Heart left ventricle (tissue), 16 donors: ENCODE results near the gene KCTD21. TPM values are rescaled to one million over a fixed set of nuclear protein-coding genes. Genes with fewer than 3 reads are reported as not detected.

ENCODE experiments used
- ATAC-seq, 4 donors: fragments of 200-7000 bp; cut with Tn5 transposase; one replicate each; pipeline ENCODE4 v1.9.1; 2020 to 2022; ENCODE audit warnings: moderate library complexity in 4 of 4, mild to moderate bottlenecking in 3 of 4, moderate number of reproducible peaks in 1 of 4
- DNase-seq, 5 donors: peaks; one replicate each; pipeline ENCODE4 v3.0.0-alpha.2; 2020
- H3K27ac ChIP-seq, 12 donors: fragments of 200-600 bp; sonication (generic) in 4 of 12; one replicate each; pipeline versions ENCODE4 v1.5.0 to v1.8.0; 2016 to 2022; ENCODE audit warnings: mild to moderate bottlenecking in 2 of 12
- H3K27me3 ChIP-seq, 9 donors: fragments of 200-600 bp; sonication (generic) in 2 of 9; one replicate each; pipeline versions ENCODE4 v1.5.1 to v1.8.0; 2016 to 2022; ENCODE audit warnings: mild to moderate bottlenecking in 3 of 9
- H3K36me3 ChIP-seq, 9 donors: fragments of 200-600 bp; sonication (generic) in 2 of 9; one replicate each; pipeline versions ENCODE4 v1.5.0 to v1.8.0; 2018 to 2022; ENCODE audit warnings: mild to moderate bottlenecking in 2 of 9
- H3K4me1 ChIP-seq, 12 donors: fragments of 200-600 bp; sonication (generic) in 4 of 12; one replicate each; pipeline versions ENCODE4 v1.5.0 to v1.8.0; 2016 to 2022; ENCODE audit warnings: mild to moderate bottlenecking in 3 of 12
- H3K4me3 ChIP-seq, 12 donors: fragments of 200-600 bp; sonication (generic) in 4 of 12; one replicate each; pipeline versions ENCODE4 v1.5.0 to v1.8.0; 2017 to 2022; ENCODE audit warnings: mild to moderate bottlenecking in 9 of 12, moderate library complexity in 4 of 12
- H3K9me3 ChIP-seq, 12 donors: fragments of 200-600 bp; sonication (generic) in 4 of 12; one replicate each; pipeline versions ENCODE4 v1.5.0 to v1.8.0; 2016 to 2022; ENCODE audit warnings: mild to moderate bottlenecking in 1 of 12
- POLR2A ChIP-seq, 2 donors: fragments of 450-650 bp; IDR thresholded peaks; one replicate each; pipeline ENCODE4 v1.6.1; 2017; ENCODE audit warnings: antibody characterized with exemption in 2 of 2, mild to moderate bottlenecking in 2 of 2, moderate library complexity in 2 of 2
- WGBS, 4 donors: extraction: QIAGEN DNeasy Blood & Tissue Kit in 2 of 4; methylation state at CpG; one replicate each; pipeline versions ENCODE4 v1.1.5 to v1.1.7; 2013 to 2018; 5-methylcytosine and 5-hydroxymethylcytosine counted together
- intact Hi-C, 10 donors: fragments of 100-400 bp; cut with DNase I; formaldehyde crosslinking; loops; one replicate each; pipeline versions ENCODE4 v1.11.1 to v1.14.2; 2022
- polyA plus RNA-seq, 2 donors: library from polyadenylated mRNA; stranded (reverse); fragments of 200-250 nt; gene quantifications; one replicate each; pipeline ENCODE4 v1.2.3, GENCODE V29; 2013
- total RNA-seq, 9 donors: library from RNA; depleted of rRNA in 2 of 9; stranded (reverse); fragments of >200 nt in 2 of 9; fragmentation: NEBNext Ultra II Directional in 3 of 9; extraction: Animal tissue kit (Norgen Biotek cat#: 25700) in 3 of 9; gene quantifications; one replicate each; pipeline versions ENCODE4 v1.1.0 to v1.2.4, GENCODE V29; 2016 to 2023
- TF ChIP-seq, protein P1 (sequence below), 12 donors: fragments of 200-600 bp; sonication (generic) in 4 of 12; IDR thresholded peaks; one replicate each; pipeline versions ENCODE4 v1.5.0 to v1.8.0; 2018 to 2022; ENCODE audit warnings: antibody characterized with exemption in 12 of 12, mild to moderate bottlenecking in 5 of 12
- donor health status: ischemic (EF 13 %, LVEDD 7.1; RV severe dilation, severe dysfunction).
- donor health status: healthy with polysubstance abuse.
- donor health status: DM: no; HTN: yes; CAD: no.
- donor health status: DM: no; HTN: no; CAD: no.
- donor health status: ischemic (EF 25% LVEDD 6.9; RV normal size, moderate dysfunction).
- donor health status: ischemic (EF 25% LVEDD 5.7; RV mildly dilated, moderate dysfunction).
- donor health status: healthy.
- donor health status: DM: yes; HTN: yes; CAD: no.
- donor health status: ischemic (EF 35%, LVEDD 5.7; RV mildly dilated, moderate dysfunction).
- donor health status: nonischemic (EF 11% LVEDD 7.7; RV severe dilation, severe dysfunction).
- donor health status: DM: yes; HTN: yes; CAD: no.
- donor health status: PGD.
- donor health status: ischemic (EF 29% LVEDD 5.4; RV normal size, mild dysfunction).
- donor health status: nonischemic (EF 23%, LVEDD 6.1; RV moderate dilation, normal function).

Gene KCTD21
- total and polyA plus RNA-seq, 11 donors: 3.4 to 10.9 (median 7.2) TPM

DNA sequence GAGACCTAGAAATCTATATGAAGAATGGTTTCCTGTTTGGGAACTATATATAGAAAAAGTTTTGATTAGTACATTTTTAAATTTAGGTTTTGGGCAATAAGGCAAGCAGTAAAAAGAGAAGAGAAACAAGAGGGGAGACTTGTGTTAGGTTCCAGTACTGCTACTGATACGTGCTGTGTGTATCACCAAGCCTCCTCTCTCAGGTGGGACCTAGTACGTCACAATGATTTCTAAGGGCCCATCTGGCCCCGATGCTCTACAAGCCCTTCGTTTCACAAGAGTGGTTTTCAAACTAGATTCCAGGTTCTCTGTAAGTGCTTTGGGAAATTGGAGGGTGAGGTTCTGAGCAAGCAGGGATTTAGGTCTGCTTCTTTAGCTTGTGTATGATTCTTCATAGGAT lies 39.5 kb upstream of the KCTD21 start:
- TF ChIP-seq POLR2A (IDR thresholded peaks at IDR 0.05): no peak
- 87 to 95% (median 92%) methylated on average over 4 of the region's 4 CpGs for WGBS, 4 donors
- intact Hi-C loops: loop anchor here (1.0 to 5.0 kb wide), 10 partner anchors 189 to 339 kb away; partner anchors contain the start of gene GAB2 (in 5 of the 10)
- Histone ChIP-seq H3K36me3 (peaks cover 0 to 41% (median 38%) of the 10 kb centered on the region in 9 donors), H3K9me3 (no peaks in the 10 kb centered on the region), H3K27me3 (no peaks in the 10 kb centered on the region), H3K4me1 (peaks cover 0 to 39% (median 21%) of the 10 kb centered on the region in 12 donors), H3K4me3 (no peak overlapping the region), H3K27ac (no peak overlapping the region)
- DNase-seq: no peak
- ATAC-seq: no peak

DNA sequence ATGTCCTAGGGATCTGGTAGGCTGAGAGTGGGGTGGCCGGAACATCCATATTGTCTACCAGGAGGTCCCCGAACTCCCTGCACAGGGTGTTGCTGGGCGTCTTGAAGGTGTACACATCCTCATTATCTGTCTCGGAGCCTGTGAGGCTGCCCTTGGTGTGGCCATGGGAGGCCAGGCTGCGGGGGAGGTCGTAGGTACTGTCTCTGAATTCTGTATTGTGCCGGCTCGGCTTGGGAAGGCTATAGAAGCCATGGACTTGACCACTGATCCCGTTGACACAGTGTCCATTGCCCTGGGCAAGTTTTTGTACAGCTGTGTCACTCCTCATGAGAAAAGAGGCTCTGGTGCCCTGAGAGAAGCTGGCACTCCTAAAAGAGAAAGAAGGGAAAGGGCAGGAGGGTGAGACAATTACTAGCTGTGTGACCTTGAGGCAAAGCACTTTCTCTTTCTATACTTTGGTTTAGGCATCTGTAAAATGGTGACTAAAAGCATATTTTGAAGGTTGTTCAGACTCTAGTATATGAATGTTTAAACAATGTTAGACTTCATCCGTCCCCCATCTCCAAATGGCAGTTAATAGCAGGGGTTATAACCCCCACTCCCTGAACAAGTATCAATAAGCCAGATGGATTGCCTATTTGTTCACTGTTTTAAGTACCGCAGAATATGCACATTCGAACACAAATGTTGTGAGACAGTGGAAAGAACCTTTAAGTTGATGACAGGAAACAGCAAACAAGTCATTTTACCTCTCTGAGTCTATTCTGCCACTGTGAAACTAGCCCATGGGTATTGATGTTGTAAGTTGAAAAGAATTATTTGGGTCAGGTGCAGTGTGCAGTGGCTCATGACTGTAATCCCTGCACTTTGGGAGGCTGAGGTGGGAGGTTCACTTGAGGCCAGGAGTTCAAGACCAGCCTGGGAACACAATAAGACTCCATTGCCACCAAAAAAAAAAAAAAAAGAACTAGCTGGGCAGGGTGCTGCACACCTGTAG lies 38.6 kb upstream of the KCTD21 start:
- Histone ChIP-seq H3K27ac (no peak overlapping the region), H3K9me3 (no peaks in the 10 kb centered on the region), H3K36me3 (peaks cover 0 to 50% (median 48%) of the 10 kb centered on the region in 9 donors), H3K27me3 (no peaks in the 10 kb centered on the region), H3K4me3 (no peak overlapping the region), H3K4me1 (peaks cover 0 to 29% (median 14%) of the 10 kb centered on the region in 12 donors)
- DNase-seq: no peak
- intact Hi-C loops: loop anchor here in 7 of 10 donors (5.0 kb wide), 5 partner anchors 190 to 340 kb away; partner anchors contain the start of gene GAB2 (in 4 of the 7)
- no peak for ATAC-seq
- TF ChIP-seq, protein P1, sequence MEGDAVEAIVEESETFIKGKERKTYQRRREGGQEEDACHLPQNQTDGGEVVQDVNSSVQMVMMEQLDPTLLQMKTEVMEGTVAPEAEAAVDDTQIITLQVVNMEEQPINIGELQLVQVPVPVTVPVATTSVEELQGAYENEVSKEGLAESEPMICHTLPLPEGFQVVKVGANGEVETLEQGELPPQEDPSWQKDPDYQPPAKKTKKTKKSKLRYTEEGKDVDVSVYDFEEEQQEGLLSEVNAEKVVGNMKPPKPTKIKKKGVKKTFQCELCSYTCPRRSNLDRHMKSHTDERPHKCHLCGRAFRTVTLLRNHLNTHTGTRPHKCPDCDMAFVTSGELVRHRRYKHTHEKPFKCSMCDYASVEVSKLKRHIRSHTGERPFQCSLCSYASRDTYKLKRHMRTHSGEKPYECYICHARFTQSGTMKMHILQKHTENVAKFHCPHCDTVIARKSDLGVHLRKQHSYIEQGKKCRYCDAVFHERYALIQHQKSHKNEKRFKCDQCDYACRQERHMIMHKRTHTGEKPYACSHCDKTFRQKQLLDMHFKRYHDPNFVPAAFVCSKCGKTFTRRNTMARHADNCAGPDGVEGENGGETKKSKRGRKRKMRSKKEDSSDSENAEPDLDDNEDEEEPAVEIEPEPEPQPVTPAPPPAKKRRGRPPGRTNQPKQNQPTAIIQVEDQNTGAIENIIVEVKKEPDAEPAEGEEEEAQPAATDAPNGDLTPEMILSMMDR (IDR thresholded peaks at IDR 0.05): no peak
- TF ChIP-seq POLR2A (IDR thresholded peaks at IDR 0.05): no peak
- 84 to 94% (median 89%) methylated on average over 11 to 12 of the region's 12 CpGs for WGBS, 4 donors

GRCh38 chr11:78224906-78225420 lies 36.5 kb upstream of the KCTD21 start:
- peaks cover 0 to 12% (median 3%) of the 10 kb centered on the region in 12 donors for H3K4me1 ChIP-seq
- no peaks in the 10 kb centered on the region for H3K27me3 ChIP-seq
- DNase-seq (no peak), ATAC-seq (no peak)
- WGBS, 4 donors: 95 to 99% (median 97%) methylated on average over 7 of the region's 7 CpGs
- H3K27ac ChIP-seq: no peak overlapping the region
- TF ChIP-seq, protein P1 (IDR thresholded peaks at IDR 0.05): no peak
- TF ChIP-seq POLR2A (IDR thresholded peaks at IDR 0.05): no peak
- intact Hi-C loops: loop anchor here in 7 of 10 donors (5.0 kb wide), 5 partner anchors 192 to 342 kb away; partner anchors contain the start of gene GAB2 (in 4 of the 7)
- no peak overlapping the region for H3K4me3 ChIP-seq
- H3K36me3 ChIP-seq: peaks cover 0 to 70% (median 68%) of the 10 kb centered on the region in 9 donors
- H3K9me3 ChIP-seq: no peaks in the 10 kb centered on the region

DNA sequence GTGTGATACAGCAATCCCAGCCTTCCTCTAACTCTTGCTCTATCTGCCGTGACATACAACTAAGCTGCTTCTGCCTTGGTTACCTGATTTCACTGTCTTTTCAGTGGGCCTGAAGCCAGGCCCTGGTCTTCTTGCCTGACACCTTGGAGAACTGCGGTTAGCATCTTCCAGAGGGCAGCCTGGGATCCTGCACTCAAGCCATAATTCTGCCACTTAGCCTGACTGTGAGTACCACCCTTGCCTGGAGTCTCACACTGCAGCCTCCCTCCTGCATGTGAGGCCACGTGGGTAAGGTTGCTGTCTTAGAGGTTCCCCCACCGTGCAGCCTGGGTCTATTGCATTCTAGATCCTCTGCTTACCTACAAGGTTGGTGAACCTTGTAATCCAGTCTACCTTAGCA lies 36.1 kb upstream of the KCTD21 start:
- Histone ChIP-seq H3K4me3 (no peak overlapping the region), H3K9me3 (no peaks in the 10 kb centered on the region), H3K36me3 (peaks cover 0 to 75% (median 72%) of the 10 kb centered on the region in 9 donors), H3K27me3 (no peaks in the 10 kb centered on the region), H3K4me1 (peaks cover 0 to 7% (median 0%) of the 10 kb centered on the region in 12 donors), H3K27ac (no peak overlapping the region)
- TF ChIP-seq, protein P1 (IDR thresholded peaks at IDR 0.05): no peak
- TF ChIP-seq POLR2A (IDR thresholded peaks at IDR 0.05): no peak
- intact Hi-C loops: loop anchor here in 1 of 10 donors (5.0 kb wide), 1 partner anchor 343 kb away; no protein-coding TSS in a partner anchor
- ATAC-seq (no peak), DNase-seq (no peak)
- 86 to 95% (median 94%) methylated on average over 4 of the region's 4 CpGs for WGBS, 4 donors
